Neutrophil (primary cell): ENCODE results near the gene TPRA1.

ENCODE experiments used
- H3K27ac ChIP-seq: fragments of 200-600 bp; sonication (generic); 2 replicates; pipeline ENCODE4 v1.5.1; 2016; ENCODE audit warnings: mild to moderate bottlenecking, moderate library complexity
- H3K27me3 ChIP-seq: fragments of 200-600 bp; sonication (generic); 2 replicates; pipeline ENCODE4 v1.6.0; 2016; ENCODE audit warnings: mild to moderate bottlenecking
- H3K36me3 ChIP-seq: fragments of 200-600 bp; sonication (generic); 2 replicates; pipeline ENCODE4 v1.5.1; 2017
- H3K4me1 ChIP-seq, 2 experiments: fragments of 200-600 bp in 1 of 2; sonication (generic) in 1 of 2; 1 replicate in 1 of 2; 2 replicates in 1 of 2; pipeline versions ENCODE4 v1.5.1 to v1.6.1; 2013 to 2016; ENCODE audit warnings: low read depth in 1 of 2, low read length in 1 of 2, mild to moderate bottlenecking in 1 of 2, moderate library complexity in 1 of 2; ENCODE audit not compliant: control insufficient read depth in 1 of 2, insufficient read depth in 1 of 2
- H3K4me3 ChIP-seq, 2 experiments: fragments of 200-600 bp in 1 of 2; sonication (generic) in 1 of 2; 1 replicate in 1 of 2; 2 replicates in 1 of 2; pipeline ENCODE4 v1.5.1; 2013 to 2016; ENCODE audit warnings: low read depth in 1 of 2, low read length in 1 of 2, mild to moderate bottlenecking in 1 of 2, moderate library complexity in 1 of 2
- H3K9me3 ChIP-seq: fragments of 200-600 bp; sonication (generic); 2 replicates; pipeline ENCODE4 v1.5.1; 2016
- CTCF ChIP-seq: fragments of 200-600 bp; sonication (generic); IDR thresholded peaks from 2 replicates; pipeline ENCODE4 v1.5.1; 2016; ENCODE audit warnings: antibody characterized with exemption

TPRA1 gene

GRCh38 chr3:127587876-127588275, 2.7 kb downstream of the TPRA1 start:
- TF ChIP-seq CTCF, result no peak
- Histone ChIP-seq H3K9me3 (no peaks in the 10 kb centered on the region), H3K27ac (no peak overlapping the region), H3K4me3 (no peak overlapping the region), H3K36me3 (no peaks in the 10 kb centered on the region), H3K4me1 (peaks cover 31 to 36% of the 10 kb centered on the region in 2 experiments), H3K27me3 (no peaks in the 10 kb centered on the region)

GRCh38 chr3:127585813-127586413, 4.6 kb downstream of the TPRA1 start:
- H3K4me3 ChIP-seq, result no peak overlapping the region

GRCh38 chr3:127585163-127585812, 5.2 kb downstream of the TPRA1 start:
- Histone ChIP-seq H3K4me3 (no peak overlapping the region), H3K9me3 (no peaks in the 10 kb centered on the region), H3K27me3 (no peaks in the 10 kb centered on the region), H3K4me1 (peaks cover 16 to 18% of the 10 kb centered on the region in 2 experiments), H3K27ac (no peak overlapping the region), H3K36me3 (peaks cover 3% of the 10 kb centered on the region)
- TF ChIP-seq CTCF, result no peak

More at GRCh38 chr3:127585813-127586413, 4.6 kb downstream of the TPRA1 start:
- Histone ChIP-seq H3K27me3 (no peaks in the 10 kb centered on the region), H3K9me3 (no peaks in the 10 kb centered on the region), H3K36me3 (peaks cover 3% of the 10 kb centered on the region), H3K27ac (no peak overlapping the region), H3K4me1 (peaks cover 16 to 20% of the 10 kb centered on the region in 2 experiments)
- TF ChIP-seq CTCF, result no peak

GRCh38 chr3:127584734-127585133, 5.8 kb downstream of the TPRA1 start:
- H3K4me3 ChIP-seq, result no peak overlapping the region
- no peaks in the 10 kb centered on the region for H3K27me3 ChIP-seq
- H3K36me3 ChIP-seq, result peaks cover 5% of the 10 kb centered on the region
- H3K27ac ChIP-seq, result no peak overlapping the region
- H3K9me3 ChIP-seq, result no peaks in the 10 kb centered on the region
- H3K4me1 ChIP-seq, result peaks cover 12 to 14% of the 10 kb centered on the region in 2 experiments
- no peak for TF ChIP-seq CTCF

GRCh38 chr3:127580327-127581060, 10.0 kb downstream of the TPRA1 start:
- no peak overlapping the region for H3K4me3 ChIP-seq
- no peaks in the 10 kb centered on the region for H3K9me3 ChIP-seq
- peaks cover 0 to under 1% of the 10 kb centered on the region in 2 experiments for H3K4me1 ChIP-seq
- TF ChIP-seq CTCF, result no peak
- H3K27me3 ChIP-seq, result no peaks in the 10 kb centered on the region
- no peak overlapping the region for H3K27ac ChIP-seq
- peaks cover 36% of the 10 kb centered on the region for H3K36me3 ChIP-seq
